ENCODE results near the gene ZNF784. TPM values are rescaled to one million over a fixed set of nuclear protein-coding genes. Genes with fewer than 3 reads are reported as not detected.

Gene ZNF784
- total RNA-seq, 1 experiment from 2014 or later = 9.9 TPM

GRCh38 chr19:55623561-55623960 lies 805 bp downstream of the ZNF784 start (continued):
- TF ChIP-seq PRDM15 (CRISPR knock-in tag; IDR thresholded peaks at IDR 0.05) (no peak), NR3C1 (CRISPR knock-in tag; conservative IDR thresholded peaks at IDR 0.05; ENCODE audit: low read depth) (no peak), AFF4 (CRISPR knock-in tag; IDR thresholded peaks at IDR 0.05; ENCODE audit: borderline replicate concordance) (no peak), EMX1 (CRISPR knock-in tag; IDR thresholded peaks at IDR 0.05) (no peak)

GRCh38 chr19:55623130-55623529 lies 1.2 kb downstream of the ZNF784 start:
- no peak for DNase-seq (ENCODE audit: low spot score)
- no peak for ATAC-seq
- POLR2A ChIA-PET = interaction anchor here (2.6 kb wide), 1 partner anchor 17 kb away, joined by 10 read pairs; no protein-coding TSS in a partner anchor
- H3K9me3 Mint-ChIP-seq = 0 out of 2 replicates have a peak, but pooled peaks cover 3% of the 10 kb centered on the region
- no peak overlapping the region; the same call in 1 of the 2 replicates for H3K4me3 Mint-ChIP-seq
- H3K4me1 Mint-ChIP-seq = peaks cover 15% of the 10 kb centered on the region
- TF ChIP-seq ZNF317 (CRISPR knock-in tag; IDR thresholded peaks at IDR 0.05; ENCODE audit: borderline replicate concordance, low read depth) = no peak
- no peak for TF ChIP-seq HMGXB4 (CRISPR knock-in tag; IDR thresholded peaks at IDR 0.05)
- peaks cover 11% of the 10 kb centered on the region for H3K36me3 Mint-ChIP-seq
- CTCF ChIA-PET = interaction anchor here (0.8 to 2.7 kb wide), 3 partner anchors 9 to 31 kb away, joined by 4 to 34 read pairs (median 14); partner anchors contain the start of gene ZNF865
- peaks cover 14% of the 10 kb centered on the region for H3K27me3 Mint-ChIP-seq (ENCODE audit: low read depth)
- H3K27ac Mint-ChIP-seq = no peak overlapping the region

GRCh38 chr19:55622242-55622969 lies 2.0 kb downstream of the ZNF784 start:
- peaks cover 16% of the 10 kb centered on the region for H3K4me1 Mint-ChIP-seq
- 0 out of 2 replicates have a peak, but pooled peaks cover 3% of the 10 kb centered on the region for H3K9me3 Mint-ChIP-seq
- no peak overlapping the region for H3K4me3 Mint-ChIP-seq
- peaks cover 11% of the 10 kb centered on the region; the same call in 1 of the 2 replicates for H3K27me3 Mint-ChIP-seq (ENCODE audit: low read depth)
- peaks cover 15% of the 10 kb centered on the region for H3K36me3 Mint-ChIP-seq
- H3K27ac Mint-ChIP-seq = no peak overlapping the region
- POLR2A ChIA-PET = interaction anchor here (2.6 kb wide), 1 partner anchor 16 kb away, joined by 10 read pairs; no protein-coding TSS in a partner anchor
- ATAC-seq (no peak), DNase-seq (ENCODE audit: low spot score) (no peak)
- CTCF ChIA-PET = interaction anchor here (0.8 to 0.9 kb wide), 2 partner anchors 10 to 16 kb away, joined by 3 to 4 read pairs; no protein-coding TSS in a partner anchor
- TF ChIP-seq E2F4 (CRISPR knock-in tag; IDR thresholded peaks at IDR 0.05; ENCODE audit: borderline replicate concordance, low read depth) = no peak
- no peak for TF ChIP-seq NR2C2 (CRISPR knock-in tag; IDR thresholded peaks at IDR 0.05)
- TF ChIP-seq IRF1 (CRISPR knock-in tag; IDR thresholded peaks at IDR 0.05) = no peak
- TF ChIP-seq ZNF423 (CRISPR knock-in tag; IDR thresholded peaks at IDR 0.05) = no peak
- no peak for TF ChIP-seq ZNF263 (CRISPR knock-in tag; IDR thresholded peaks at IDR 0.05; ENCODE audit: low read depth)
- TF ChIP-seq SP1 (CRISPR knock-in tag; conservative IDR thresholded peaks at IDR 0.05) = no peak
- no peak for TF ChIP-seq FOXK1 (CRISPR knock-in tag; IDR thresholded peaks at IDR 0.05)
- no peak for TF ChIP-seq USF1 (CRISPR knock-in tag; IDR thresholded peaks at IDR 0.05)
- no peak for TF ChIP-seq TCF7 (CRISPR knock-in tag; IDR thresholded peaks at IDR 0.05; ENCODE audit: low read depth)
- TF ChIP-seq NR1H2 (CRISPR knock-in tag; IDR thresholded peaks at IDR 0.05) = no peak
- TF ChIP-seq USF2 (CRISPR knock-in tag; IDR thresholded peaks at IDR 0.05) = no peak
- TF ChIP-seq ETV6 (CRISPR knock-in tag; IDR thresholded peaks at IDR 0.05) = no peak
- TF ChIP-seq RELA (CRISPR knock-in tag; IDR thresholded peaks at IDR 0.05; ENCODE audit: borderline replicate concordance) = no peak
